ENCODE results near the gene ZKSCAN8. TPM values are rescaled to one million over a fixed set of nuclear protein-coding genes. Genes with fewer than 3 reads are reported as not detected.

Gene ZKSCAN8
- total RNA-seq, 4 donors from 2014 or later, result 5.6 to 26.4 (median 15.5) TPM

GRCh38 chr6:28135393-28135792, 6.3 kb upstream of the ZKSCAN8 start:
- Histone ChIP-seq H3K9me3 (no peaks in the 10 kb centered on the region), H3K27me3 (no peaks in the 10 kb centered on the region), H3K4me3 (peak overlapping the region in 1 of 4 donors; percentile 75), H3K27ac (no peak overlapping the region), H3K36me3 (no peaks in the 10 kb centered on the region), H3K4me1 (peaks cover 0 to 19% (median 0%) of the 10 kb centered on the region in 4 donors)
- TF ChIP-seq CTCF (IDR thresholded peaks at IDR 0.05) (no peak), POLR2A (IDR thresholded peaks at IDR 0.05) (no peak)
- no peak for DNase-seq

DNA sequence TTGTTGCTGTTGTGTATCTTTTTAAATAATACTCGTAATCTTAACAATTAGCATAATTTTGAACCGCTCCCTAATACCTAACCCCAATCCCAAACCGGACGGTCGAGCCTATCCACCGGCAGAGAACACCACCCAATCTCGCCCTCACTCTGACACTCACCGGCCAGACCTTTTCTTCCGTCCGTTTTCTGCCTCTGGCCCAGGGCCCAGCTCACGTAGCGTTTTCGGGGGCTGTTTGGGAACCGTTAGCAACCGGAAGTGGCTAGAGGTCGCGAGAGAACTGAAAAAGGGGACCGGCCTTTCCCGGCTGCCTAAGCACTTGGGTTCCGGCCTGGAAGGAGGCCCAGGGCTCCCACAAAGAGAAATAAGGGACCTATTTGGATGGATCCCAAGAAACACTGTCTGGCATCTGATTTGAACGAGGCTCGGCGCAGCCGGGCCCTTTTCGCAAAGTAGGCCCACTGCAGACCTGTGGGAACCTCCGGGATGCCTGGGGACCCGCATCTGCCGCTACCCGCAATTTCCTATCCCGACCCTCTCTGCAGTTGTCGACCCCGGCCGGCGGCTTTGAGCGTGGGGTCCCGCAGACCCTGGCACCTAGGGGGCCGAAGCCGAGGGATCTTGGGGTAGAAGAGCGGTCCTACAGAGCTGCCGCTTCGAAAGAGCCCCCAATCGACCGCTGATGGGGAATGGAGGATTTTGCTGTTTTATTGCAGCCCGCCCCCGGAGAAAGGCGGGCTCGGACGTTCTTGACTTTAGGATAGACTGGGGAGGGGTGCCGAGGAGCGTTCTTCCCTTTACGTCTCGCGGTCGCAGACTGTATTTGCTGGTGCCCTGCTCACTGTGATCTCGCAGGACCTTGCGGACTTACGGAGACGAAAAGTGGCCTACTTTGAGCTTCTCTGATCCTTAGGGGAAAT, 4.8 kb upstream of the ZKSCAN8 start:
- no peaks in the 10 kb centered on the region for H3K27me3 ChIP-seq
- TF ChIP-seq CTCF (IDR thresholded peaks at IDR 0.05), result no peak
- no peak for TF ChIP-seq POLR2A (IDR thresholded peaks at IDR 0.05)
- peaks cover 0 to 19% (median 0%) of the 10 kb centered on the region in 4 donors for H3K4me1 ChIP-seq
- peak overlapping the region; percentile 88 to 93 (median 90) for H3K27ac ChIP-seq
- H3K36me3 ChIP-seq, result no peaks in the 10 kb centered on the region
- DNase-seq, result peak; percentile 79 to 93 (median 79)
- H3K4me3 ChIP-seq, result peak overlapping the region; percentile 62 to 87 (median 78)
- H3K9me3 ChIP-seq, result no peaks in the 10 kb centered on the region

GRCh38 chr6:28137505-28137981, 4.1 kb upstream of the ZKSCAN8 start:
- TF ChIP-seq CTCF (IDR thresholded peaks at IDR 0.05) (no peak), POLR2A (IDR thresholded peaks at IDR 0.05) (no peak)
- peak overlapping the region; percentile 88 to 93 (median 90) for H3K27ac ChIP-seq
- H3K9me3 ChIP-seq, result no peaks in the 10 kb centered on the region
- no peaks in the 10 kb centered on the region for H3K27me3 ChIP-seq
- no peak for DNase-seq
- H3K4me1 ChIP-seq, result peaks cover 0 to 22% (median 3%) of the 10 kb centered on the region in 4 donors
- peak overlapping the region; percentile 62 to 87 (median 78) for H3K4me3 ChIP-seq
- H3K36me3 ChIP-seq, result no peaks in the 10 kb centered on the region

DNA sequence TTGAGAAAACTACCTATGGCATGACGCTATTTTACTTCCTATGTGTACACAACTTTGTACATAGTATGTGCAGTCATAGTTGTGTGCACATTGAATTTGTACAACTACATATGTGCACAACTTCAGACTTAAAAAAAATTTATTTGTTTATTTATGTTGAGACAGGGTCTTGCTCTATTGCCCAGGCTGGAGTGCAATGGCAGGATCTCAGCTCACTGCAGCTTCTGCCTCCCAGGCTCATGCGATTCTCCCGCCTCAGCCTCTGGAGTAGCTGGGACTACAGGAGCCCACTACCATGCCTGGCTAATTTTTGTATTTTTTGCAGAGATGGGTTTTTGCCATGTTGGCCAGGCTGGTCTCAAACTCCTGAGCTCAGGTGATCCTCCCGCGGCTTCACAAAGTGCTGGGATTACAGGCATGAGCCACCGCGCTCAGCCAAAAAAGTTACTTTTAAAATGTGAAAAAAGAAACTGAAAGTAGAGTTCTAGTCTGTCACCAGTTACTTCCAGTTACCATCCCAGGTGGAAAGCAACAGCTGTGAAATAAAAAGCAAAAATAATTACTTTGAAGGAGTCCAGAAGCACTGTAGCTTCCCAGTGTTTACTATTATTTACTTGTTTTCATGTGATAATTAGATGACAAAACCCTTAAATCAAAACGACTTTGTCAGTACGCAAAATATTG, 1.7 kb upstream of the ZKSCAN8 start:
- no peaks in the 10 kb centered on the region for H3K9me3 ChIP-seq
- H3K27ac ChIP-seq, result no peak overlapping the region
- peaks cover 0 to 3% (median 0%) of the 10 kb centered on the region in 3 donors for H3K36me3 ChIP-seq
- peak overlapping the region in 1 of 4 donors; percentile 31 for H3K4me3 ChIP-seq
- peaks cover 0 to 31% (median 8%) of the 10 kb centered on the region in 4 donors for H3K4me1 ChIP-seq
- no peaks in the 10 kb centered on the region for H3K27me3 ChIP-seq
- TF ChIP-seq CTCF (IDR thresholded peaks at IDR 0.05), result no peak
- no peak for TF ChIP-seq POLR2A (IDR thresholded peaks at IDR 0.05)
- no peak for DNase-seq

DNA sequence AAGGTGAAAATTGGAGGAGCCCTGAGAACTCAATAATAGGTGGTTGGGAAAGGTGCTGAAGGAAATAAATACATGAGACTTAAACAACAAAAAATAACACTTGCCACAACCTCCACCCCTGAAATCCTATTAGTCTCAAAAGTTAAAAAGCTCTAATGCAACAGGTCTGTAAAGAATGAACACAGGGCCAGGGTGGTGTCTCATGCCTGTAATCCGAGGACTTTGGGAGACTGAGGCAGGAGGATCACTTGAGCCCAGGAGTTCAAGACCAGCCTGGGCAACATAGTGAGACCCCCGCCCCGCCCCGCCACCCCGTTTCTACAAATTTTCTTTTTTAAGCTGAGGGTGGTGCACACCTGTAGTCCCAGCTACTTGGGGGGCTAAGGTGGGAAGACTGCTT, 1.1 kb upstream of the ZKSCAN8 start:
- no peak overlapping the region for H3K27ac ChIP-seq
- DNase-seq, result no peak
- H3K4me1 ChIP-seq, result peaks cover 0 to 28% (median 8%) of the 10 kb centered on the region in 4 donors
- TF ChIP-seq CTCF (IDR thresholded peaks at IDR 0.05) (no peak), POLR2A (IDR thresholded peaks at IDR 0.05) (no peak)
- H3K27me3 ChIP-seq, result no peaks in the 10 kb centered on the region
- peaks cover 0 to 9% (median 0%) of the 10 kb centered on the region in 3 donors for H3K36me3 ChIP-seq
- H3K9me3 ChIP-seq, result no peaks in the 10 kb centered on the region
- no peak overlapping the region for H3K4me3 ChIP-seq
